ENCODE data around the gene UNC13A. TPM values are rescaled to one million over a fixed set of nuclear protein-coding genes. Genes with fewer than 3 reads are reported as not detected.
"Not testable (repeated sequence)": the region's sequence is repeated elsewhere in the genome, so short reads cannot be mapped to it uniquely, and the experiment has no call there.

UNC13A gene
- total and polyA plus RNA-seq, 2 donors (not counting 1 experiment from before 2014, with no cell fraction given), result under 0.01 to 0.28 TPM

- H4K20me1 ChIP-seq (ENCODE audit: control insufficient read depth, extremely low read depth, insufficient read depth, low read length), result no peaks in the 10 kb centered on the region
- no peak overlapping the region for H3K4me3 ChIP-seq (replicated peaks in 1 of 4; ENCODE audit: control extremely low read depth in 1 of 4, insufficient read depth in 1 of 4, low read depth in 3 of 4, low read length in 4 of 4)
- H3K4me1 ChIP-seq (ENCODE audit: control insufficient read depth, extremely low read depth, insufficient read depth, low read length), result no peaks in the 10 kb centered on the region
- no peak overlapping the region for H3K4me2 ChIP-seq (ENCODE audit: extremely low read depth, insufficient read depth, low read length)
- TF ChIP-seq CTCF (conservative IDR thresholded peaks at IDR 0.05 in 1 of 2, IDR thresholded peaks at IDR 0.05 in 1 of 2; ENCODE audit: low read depth in 1 of 2, low read length in 2 of 2) (no peak), EZH2 (IDR thresholded peaks at IDR 0.05; ENCODE audit: low read length, missing control alignments) (no peak)
- H3K27ac ChIP-seq (ENCODE audit: insufficient read depth, low read length), result no peak overlapping the region
- DNase-seq (ENCODE audit: low read depth in 2 of 2), result no peak
- H3K27me3 ChIP-seq (ENCODE audit: control insufficient read depth, insufficient read depth, low read length), result no peaks in the 10 kb centered on the region
- no peak overlapping the region for H2AFZ ChIP-seq (ENCODE audit: low read length)
- H3K36me3 ChIP-seq (ENCODE audit: control insufficient read depth, insufficient read depth, low read length), result peaks cover 31% of the 10 kb centered on the region
- no peaks in the 10 kb centered on the region for H3K79me2 ChIP-seq (ENCODE audit: control insufficient read depth, insufficient read depth, low read length)
- H3K9me3 ChIP-seq (ENCODE audit: control insufficient read depth, insufficient read depth, low read depth, low read length), result no peaks in the 10 kb centered on the region
- no peak overlapping the region for H3K9ac ChIP-seq (ENCODE audit: insufficient read depth, low read length)
Observed at GRCh38 chr19:17575871-17576757, 112.0 kb downstream of the UNC13A start.

- no peaks in the 10 kb centered on the region for H3K79me2 ChIP-seq (ENCODE audit: control insufficient read depth, insufficient read depth, low read length)
- TF ChIP-seq EZH2 (IDR thresholded peaks at IDR 0.05; ENCODE audit: low read length, missing control alignments) (no peak), CTCF (conservative IDR thresholded peaks at IDR 0.05 in 1 of 2, IDR thresholded peaks at IDR 0.05 in 1 of 2; ENCODE audit: low read depth in 1 of 2, low read length in 2 of 2) (no peak)
- H2AFZ ChIP-seq (ENCODE audit: low read length), result no peak overlapping the region
- no peak for DNase-seq (ENCODE audit: low read depth in 2 of 2)
- H3K27ac ChIP-seq (ENCODE audit: insufficient read depth, low read length), result no peak overlapping the region
- no peak overlapping the region for H3K9ac ChIP-seq (ENCODE audit: insufficient read depth, low read length)
- no peak overlapping the region for H3K4me3 ChIP-seq (replicated peaks in 1 of 4; ENCODE audit: control extremely low read depth in 1 of 4, insufficient read depth in 1 of 4, low read depth in 3 of 4, low read length in 4 of 4)
- H3K36me3 ChIP-seq (ENCODE audit: control insufficient read depth, insufficient read depth, low read length), result peaks cover 18% of the 10 kb centered on the region
- H3K27me3 ChIP-seq (ENCODE audit: control insufficient read depth, insufficient read depth, low read length), result no peaks in the 10 kb centered on the region
- no peaks in the 10 kb centered on the region for H3K9me3 ChIP-seq (ENCODE audit: control insufficient read depth, insufficient read depth, low read depth, low read length)
- H3K4me2 ChIP-seq (ENCODE audit: extremely low read depth, insufficient read depth, low read length), result no peak overlapping the region
- H3K4me1 ChIP-seq (ENCODE audit: control insufficient read depth, extremely low read depth, insufficient read depth, low read length), result no peaks in the 10 kb centered on the region
- H4K20me1 ChIP-seq (ENCODE audit: control insufficient read depth, extremely low read depth, insufficient read depth, low read length), result no peaks in the 10 kb centered on the region
Observed at GRCh38 chr19:17572638-17573037, 115.5 kb downstream of the UNC13A start.

DNA sequence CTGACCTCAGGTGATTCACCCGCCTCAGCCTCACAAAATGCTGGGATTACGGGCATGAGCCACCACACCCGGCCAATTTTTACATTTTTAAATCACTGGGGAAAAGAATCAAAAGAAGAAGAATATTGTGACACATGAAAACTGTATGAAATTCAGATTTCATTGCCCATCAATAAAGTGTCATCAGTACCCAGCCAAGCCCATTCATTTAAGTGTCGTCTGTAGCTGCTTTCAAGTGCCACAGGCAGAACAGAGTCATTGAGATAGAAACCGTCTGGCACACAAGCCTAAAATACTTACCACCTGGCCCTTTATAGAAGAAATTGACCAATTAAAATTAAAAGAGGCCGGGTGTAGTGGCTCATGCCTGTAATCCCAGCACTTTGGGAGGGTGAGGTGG lies 117.4 kb downstream of the UNC13A start:
- H3K27ac ChIP-seq (ENCODE audit: insufficient read depth, low read length), result no peak overlapping the region
- H3K4me2 ChIP-seq (ENCODE audit: extremely low read depth, insufficient read depth, low read length), result no peak overlapping the region
- H4K20me1 ChIP-seq (ENCODE audit: control insufficient read depth, extremely low read depth, insufficient read depth, low read length), result no peaks in the 10 kb centered on the region
- H3K36me3 ChIP-seq (ENCODE audit: control insufficient read depth, insufficient read depth, low read length), result peaks cover 15% of the 10 kb centered on the region
- no peak for DNase-seq (ENCODE audit: low read depth in 2 of 2)
- H3K27me3 ChIP-seq (ENCODE audit: control insufficient read depth, insufficient read depth, low read length), result no peaks in the 10 kb centered on the region
- H2AFZ ChIP-seq (ENCODE audit: low read length), result no peak overlapping the region
- TF ChIP-seq EZH2 (IDR thresholded peaks at IDR 0.05; ENCODE audit: low read length, missing control alignments) (no peak), CTCF (conservative IDR thresholded peaks at IDR 0.05 in 1 of 2, IDR thresholded peaks at IDR 0.05 in 1 of 2; ENCODE audit: low read depth in 1 of 2, low read length in 2 of 2) (no peak)
- H3K9me3 ChIP-seq (ENCODE audit: control insufficient read depth, insufficient read depth, low read depth, low read length), result no peaks in the 10 kb centered on the region
- H3K4me3 ChIP-seq (replicated peaks in 1 of 4; ENCODE audit: control extremely low read depth in 1 of 4, insufficient read depth in 1 of 4, low read depth in 3 of 4, low read length in 4 of 4), result no peak overlapping the region
- H3K79me2 ChIP-seq (ENCODE audit: control insufficient read depth, insufficient read depth, low read length), result no peaks in the 10 kb centered on the region
- H3K4me1 ChIP-seq (ENCODE audit: control insufficient read depth, extremely low read depth, insufficient read depth, low read length), result no peaks in the 10 kb centered on the region
- no peak overlapping the region for H3K9ac ChIP-seq (ENCODE audit: insufficient read depth, low read length)

DNA sequence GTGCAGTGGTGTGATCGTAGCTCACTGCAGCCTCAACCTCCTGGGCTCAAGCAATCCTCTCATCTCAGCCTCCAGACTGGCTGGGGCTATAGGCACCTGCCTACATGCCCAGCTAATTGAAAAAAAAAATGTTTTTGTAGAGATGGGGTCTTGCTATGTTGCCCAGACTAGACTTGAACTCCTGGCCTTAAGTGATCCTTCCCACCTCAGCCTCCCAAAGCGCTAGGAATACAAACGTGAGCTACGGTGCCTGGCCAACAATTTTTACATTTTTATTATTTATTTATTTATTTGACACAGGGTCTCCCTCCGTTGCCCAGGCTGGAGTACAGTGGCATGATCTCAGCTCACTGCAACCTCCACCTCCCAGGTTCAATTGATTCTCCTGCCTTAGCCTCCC lies 117.9 kb downstream of the UNC13A start:
- not testable (repeated sequence) for H3K4me1 ChIP-seq (ENCODE audit: control insufficient read depth, extremely low read depth, insufficient read depth, low read length); H3K4me3 ChIP-seq (replicated peaks in 1 of 4; ENCODE audit: control extremely low read depth in 1 of 4, insufficient read depth in 1 of 4, low read depth in 3 of 4, low read length in 4 of 4); DNase-seq (ENCODE audit: low read depth in 2 of 2); H3K27me3 ChIP-seq (ENCODE audit: control insufficient read depth, insufficient read depth, low read length); H3K9me3 ChIP-seq (ENCODE audit: control insufficient read depth, insufficient read depth, low read depth, low read length); H4K20me1 ChIP-seq (ENCODE audit: control insufficient read depth, extremely low read depth, insufficient read depth, low read length); H3K27ac ChIP-seq (ENCODE audit: insufficient read depth, low read length); H3K4me2 ChIP-seq (ENCODE audit: extremely low read depth, insufficient read depth, low read length); H3K79me2 ChIP-seq (ENCODE audit: control insufficient read depth, insufficient read depth, low read length); H3K9ac ChIP-seq (ENCODE audit: insufficient read depth, low read length); H2AFZ ChIP-seq (ENCODE audit: low read length)
- H3K36me3 ChIP-seq (ENCODE audit: control insufficient read depth, insufficient read depth, low read length), result peaks cover 14% of the 10 kb centered on the region

All from fibroblast of lung (primary cell).